IMR-90 (cell line): Measurements from ENCODE around the gene SLC35C1. TPM values are rescaled to one million over a fixed set of nuclear protein-coding genes. Genes with fewer than 3 reads are reported as not detected.

Experiments
- ATAC-seq: fragments of 200-7000 bp; cut with Tn5 transposase; 2 replicates; pipeline ENCODE4 v1.9.1; 2020; ENCODE audit warnings: low read depth, mild to moderate bottlenecking, moderate library complexity
- BruUV-seq: library from RNA; stranded (reverse); fragments of 400-500 nt; replicated peaks from 2 replicates; lab custom pipeline; 2021; lab: Mats Ljungman, UMichigan
- CTCF ChIA-PET: fragments of 300-600 bp; formaldehyde crosslinking; extraction: SDS; loops from one replicate; lab custom pipeline; 2021; ENCODE audit warnings: antibody characterized with exemption; lab: Yijun Ruan, JAX
- POLR2A ChIA-PET: fragments of 300-600 bp; sonication (Branson Sonifier 250); formaldehyde crosslinking; loops from one replicate; lab custom pipeline; 2022; ENCODE audit warnings: antibody characterized with exemption; ENCODE audit not compliant: unreplicated experiment; lab: Charles Lee
- DNase-seq: peaks from one replicate; pipeline ENCODE4 v3.0.0; 2013
- H2AFZ ChIP-seq: replicated peaks from 2 replicates; pipeline ENCODE3; 2013; ENCODE audit warnings: low read length, mild to moderate bottlenecking; ENCODE audit not compliant: poor library complexity
- H2AK5ac ChIP-seq: 2 replicates; pipeline ENCODE4 v1.6.1; 2013; ENCODE audit warnings: low read depth, low read length, inconsistent platforms
- H2AK9ac ChIP-seq: replicated peaks from 2 replicates; pipeline ENCODE3; 2013; ENCODE audit warnings: mild to moderate bottlenecking, low read depth, low read length, moderate library complexity; ENCODE audit not compliant: poor library complexity
- H2BK120ac ChIP-seq: 2 replicates; pipeline ENCODE4 v1.6.1; 2013; ENCODE audit warnings: low read depth, low read length, inconsistent platforms
- H2BK15ac ChIP-seq: 3 replicates; pipeline ENCODE4 v1.6.1; 2013; ENCODE audit warnings: low read depth, low read length, inconsistent platforms
- H2BK20ac ChIP-seq: 2 replicates; pipeline ENCODE4 v1.6.1; 2013; ENCODE audit warnings: low read depth, mild to moderate bottlenecking, inconsistent platforms, low read length, moderate library complexity
- H2BK5ac ChIP-seq: 2 replicates; pipeline ENCODE4 v1.6.1; 2013; ENCODE audit warnings: mild to moderate bottlenecking, low read depth, low read length, inconsistent platforms; ENCODE audit not compliant: poor library complexity, severe bottlenecking
- H3K14ac ChIP-seq: replicated peaks from 2 replicates; pipeline ENCODE4 v1.6.1; 2013; ENCODE audit warnings: low read depth, low read length, inconsistent platforms
- H3K18ac ChIP-seq: 2 replicates; pipeline ENCODE4 v1.6.1; 2013; ENCODE audit warnings: low read depth, low read length, control low read depth
- H3K23ac ChIP-seq: 2 replicates; pipeline ENCODE4 v1.6.1; 2013; ENCODE audit warnings: low read depth, low read length, inconsistent platforms
- H3K27ac ChIP-seq: 2 replicates; pipeline ENCODE4 v1.5.1; 2013; ENCODE audit warnings: mild to moderate bottlenecking, control low read depth, low read length; ENCODE audit not compliant: insufficient read depth
- H3K27me3 ChIP-seq: 2 replicates; pipeline ENCODE4 v1.6.1; 2013; ENCODE audit warnings: low read length; ENCODE audit not compliant: control insufficient read depth, insufficient read depth
- H3K36me3 ChIP-seq: 2 replicates; pipeline ENCODE4 v1.6.1; 2013; ENCODE audit warnings: low read length, mixed read lengths; ENCODE audit not compliant: control insufficient read depth, insufficient read depth
- H3K4ac ChIP-seq: 2 replicates; pipeline ENCODE4 v1.6.1; 2013; ENCODE audit warnings: low read depth, low read length, inconsistent platforms
- H3K4me1 ChIP-seq: 2 replicates; pipeline ENCODE4 v1.6.1; 2013; ENCODE audit warnings: low read length, mixed read lengths; ENCODE audit not compliant: control insufficient read depth, insufficient read depth
- H3K4me2 ChIP-seq: 2 replicates; pipeline ENCODE4 v1.6.1; 2013; ENCODE audit warnings: low read depth, mild to moderate bottlenecking, control low read depth, low read length, moderate library complexity
- H3K4me3 ChIP-seq: 2 replicates; pipeline ENCODE4 v1.5.1; 2013; ENCODE audit warnings: low read depth, mild to moderate bottlenecking, control low read depth, low read length, moderate library complexity; ENCODE audit not compliant: insufficient read depth
- H3K56ac ChIP-seq: 2 replicates; pipeline ENCODE4 v1.6.1; 2013; ENCODE audit warnings: low read length, inconsistent platforms; ENCODE audit not compliant: insufficient read depth; ENCODE audit errors: extremely low read depth
- H3K79me1 ChIP-seq, 2 experiments: 2 replicates each; pipeline ENCODE4 v1.6.1; 2013; ENCODE audit warnings: low read length in 2 of 2, inconsistent platforms in 1 of 2, low read depth in 1 of 2
- H3K9ac ChIP-seq: 2 replicates; pipeline ENCODE4 v1.6.1; 2013; ENCODE audit warnings: low read depth, low read length, control low read depth
- H3K9me1 ChIP-seq: 2 replicates; pipeline ENCODE4 v1.6.1; 2013; ENCODE audit warnings: low read length, inconsistent platforms; ENCODE audit not compliant: insufficient read depth
- H3K9me3 ChIP-seq: 2 replicates; pipeline ENCODE4 v1.6.1; 2013; ENCODE audit warnings: low read length; ENCODE audit not compliant: control insufficient read depth, insufficient read depth
- H4K20me1 ChIP-seq: 2 replicates; pipeline ENCODE4 v1.6.1; 2013; ENCODE audit warnings: low read length, inconsistent platforms; ENCODE audit not compliant: insufficient read depth
- H4K5ac ChIP-seq: 2 replicates; pipeline ENCODE4 v1.6.1; 2013; ENCODE audit warnings: mild to moderate bottlenecking, low read depth, low read length, control low read depth
- H4K8ac ChIP-seq, 2 experiments: 2 replicates each; pipeline ENCODE4 v1.6.1; 2013; ENCODE audit warnings: low read depth in 2 of 2, low read length in 2 of 2, control low read depth in 1 of 2, inconsistent platforms in 1 of 2
- H4K91ac ChIP-seq: 2 replicates; pipeline ENCODE4 v1.6.1; 2013; ENCODE audit warnings: low read depth, low read length, inconsistent platforms; ENCODE audit not compliant: insufficient read depth
- BHLHE40 ChIP-seq: fragments of 150-350 bp; IDR thresholded peaks from 2 replicates; pipeline ENCODE4 v1.6.1; 2016; ENCODE audit warnings: mild to moderate bottlenecking, low read depth, low read length
- ELK1 ChIP-seq: fragments of 150-350 bp; IDR thresholded peaks from 2 replicates; pipeline ENCODE4 v1.6.1; 2016; ENCODE audit warnings: low read depth, mild to moderate bottlenecking, low read length, moderate library complexity, borderline replicate concordance
- FOS ChIP-seq: fragments of 150-350 bp; IDR thresholded peaks from 2 replicates; pipeline ENCODE4 v1.6.1; 2016; ENCODE audit warnings: low read depth, low read length
- MAZ ChIP-seq: IDR thresholded peaks from 2 replicates; pipeline ENCODE4 v1.6.1; 2012; ENCODE audit warnings: low read depth, mild to moderate bottlenecking, low read length, improper control_type of control experiment, moderate library complexity, borderline replicate concordance
- MXI1 ChIP-seq: IDR thresholded peaks from 2 replicates; pipeline ENCODE4 v1.6.1; 2012; ENCODE audit warnings: low read depth, mild to moderate bottlenecking, low read length, moderate library complexity, borderline replicate concordance
- POLR2A ChIP-seq: IDR thresholded peaks from 2 replicates; pipeline ENCODE4 v1.6.1; 2012; ENCODE audit warnings: mild to moderate bottlenecking, low read depth, low read length
- RAD21 ChIP-seq: IDR thresholded peaks from 2 replicates; pipeline ENCODE4 v1.6.1; 2012; ENCODE audit warnings: low read length, improper control_type of control experiment
- RFX5 ChIP-seq: IDR thresholded peaks from 2 replicates; pipeline ENCODE4 v1.8.0; 2012; ENCODE audit warnings: low read depth, mild to moderate bottlenecking, low read length, moderate library complexity
- WGBS, 2 experiments: methylation state at CpG; one replicate each; pipeline versions ENCODE4 v1.1.5 to v1.1.7; 2013; ENCODE audit warnings: missing lambda C conversion rate in 2 of 2; ENCODE audit not compliant: insufficient read length in 1 of 2; ENCODE audit errors: extremely low coverage in 2 of 2; 5-methylcytosine and 5-hydroxymethylcytosine counted together
- dilution Hi-C: fragments of 300-500 bp; cut with HindIII; formaldehyde crosslinking; loops from one replicate; pipeline ENCODE4 v1.14.3; 2018; ENCODE audit warnings: low sequenced_read_pairs; ENCODE audit not compliant: unreplicated experiment
- in situ Hi-C: fragments of 300-500 bp; cut with MboI; formaldehyde crosslinking; loops from 3 replicates; pipeline ENCODE4 v1.14.3; 2019; ENCODE audit warnings: low sequenced_read_pairs, inconsistent platforms, mixed read lengths
- intact Hi-C: fragments of 100-400 bp; cut with micrococcal nuclease; formaldehyde crosslinking; loops from 2 replicates; pipeline ENCODE4 v1.10.0; 2022
- polyA plus RNA-seq, 3 experiments: library from polyadenylated mRNA; depleted of rRNA; stranded (reverse); fragments of >200 nt; gene quantifications; 2 replicates each; pipeline ENCODE4 v1.2.3, GENCODE V29; 2012; ENCODE audit warnings: low replicate concordance in 1 of 3
- total RNA-seq: library from RNA; depleted of rRNA; stranded (reverse); fragments of >200 nt; gene quantifications from 2 replicates; pipeline ENCODE4 v1.2.3, GENCODE V29; 2012

Gene SLC35C1
- total and polyA plus RNA-seq, 2 of the 4 experiments (the other 2 are of a cell fraction) = 4.3 to 27.1 TPM

DNA sequence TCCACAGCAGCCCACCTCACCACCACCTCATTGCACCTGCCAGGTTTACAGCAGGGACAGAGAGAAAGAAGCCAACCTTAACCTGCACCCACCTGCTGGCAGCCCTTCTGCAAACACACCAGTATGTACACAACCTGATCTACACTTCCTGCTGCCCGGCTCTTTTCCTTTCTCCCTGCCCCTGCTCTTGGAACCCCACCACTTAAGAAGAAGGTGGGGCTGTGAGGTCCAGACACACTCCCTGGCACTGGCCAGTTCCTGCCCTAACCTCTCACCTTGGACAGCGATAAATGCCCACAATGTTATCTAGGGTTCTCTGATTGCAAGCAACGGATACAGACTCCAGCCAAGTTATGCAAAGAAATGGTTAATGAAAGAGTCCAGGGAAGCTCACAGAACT is 10.8 kb upstream of the SLC35C1 start:
- intact Hi-C loops (no loop called here), dilution Hi-C loops (no loop called here), in situ Hi-C loops (no loop called here)
- peaks cover 9% of the 10 kb centered on the region for H3K27me3 ChIP-seq
- no peak for TF ChIP-seq FOS
- no peak for TF ChIP-seq RFX5
- TF ChIP-seq POLR2A = no peak
- TF ChIP-seq RAD21 = no peak
- no peak for TF ChIP-seq ELK1
- no peak for TF ChIP-seq BHLHE40
- no peak for TF ChIP-seq MAZ
- no peak for TF ChIP-seq MXI1
- H3K14ac ChIP-seq = no peak overlapping the region
- DNase-seq (no peak), ATAC-seq (no peak)
- H4K5ac ChIP-seq = no peak overlapping the region
- H2AFZ ChIP-seq = no peak overlapping the region
- H2BK15ac ChIP-seq = no peak overlapping the region
- no peak overlapping the region for H3K4ac ChIP-seq
- no peak overlapping the region for H3K18ac ChIP-seq
- no peak overlapping the region for H3K27ac ChIP-seq
- H3K4me1 ChIP-seq = peaks cover 4% of the 10 kb centered on the region; the same call in 1 of the 2 replicates
- no peak overlapping the region for H2BK5ac ChIP-seq
- H3K9me3 ChIP-seq = no peaks in the 10 kb centered on the region
- peaks cover 4% of the 10 kb centered on the region; the same call in 1 of the 2 replicates for H3K9me1 ChIP-seq
- no peak overlapping the region for H3K4me3 ChIP-seq
- no peak overlapping the region for H3K4me2 ChIP-seq
- no peaks in the 10 kb centered on the region for H4K20me1 ChIP-seq
- ChIA-PET CTCF (no interaction called here), POLR2A (no interaction called here)
- H3K9ac ChIP-seq = no peak overlapping the region
- no peak overlapping the region for H2BK120ac ChIP-seq
- H2BK20ac ChIP-seq = no peak overlapping the region
- no peak overlapping the region for H4K91ac ChIP-seq
- H2AK5ac ChIP-seq = no peak overlapping the region
- no peaks in the 10 kb centered on the region for H3K79me1 ChIP-seq
- H3K23ac ChIP-seq = no peak overlapping the region
- H3K36me3 ChIP-seq = no peaks in the 10 kb centered on the region
- no peak overlapping the region for H2AK9ac ChIP-seq
- WGBS, 2 experiments = 30% methylated on average over 2 of the region's 3 CpGs; no CpG with 5 or more reads in 1 of the 2 experiments
- no TSS peak for BruUV-seq
- no peak overlapping the region for H3K56ac ChIP-seq
- no peak overlapping the region for H4K8ac ChIP-seq
